HG03342 (cell line): ENCODE data around the gene DHRS7B.
"Not testable (repeated sequence)": the region's sequence is repeated elsewhere in the genome, so short reads cannot be mapped to it uniquely, and the experiment has no call there.

Experiments used
- ATAC-seq: cut with Tn5 transposase; IDR thresholded peaks from one replicate; pipeline ENCODE4 v1.9.1; 2021; ENCODE audit warnings: mild to moderate bottlenecking, moderate library complexity; ENCODE audit not compliant: unreplicated experiment

Gene DHRS7B

GRCh38 chr17:21202512-21202911, 75.7 kb downstream of the DHRS7B start:
- ATAC-seq: no peak

- ATAC-seq: no peak
These were observed 78.2 kb downstream of the DHRS7B start for GRCh38 chr17:21204935-21205334.

GRCh38 chr17:21208352-21208751, 81.6 kb downstream of the DHRS7B start:
- ATAC-seq: no peak

GRCh38 chr17:21209511-21210175, 82.9 kb downstream of the DHRS7B start:
- ATAC-seq: no peak

GRCh38 chr17:21210411-21211076, 83.8 kb downstream of the DHRS7B start:
- ATAC-seq: no peak

- ATAC-seq: no peak
These were observed 85.2 kb downstream of the DHRS7B start for GRCh38 chr17:21211825-21212479.

GRCh38 chr17:21212826-21213637, 86.3 kb downstream of the DHRS7B start:
- no peak for ATAC-seq

- ATAC-seq: peak; percentile 16
These were observed 86.9 kb downstream of the DHRS7B start for GRCh38 chr17:21213638-21214014.

- peak; percentile 83 for ATAC-seq
These were observed 87.4 kb downstream of the DHRS7B start, which contains the start of gene TMEM11 for GRCh38 chr17:21214015-21214776. TSS of gene TMEM11 (minus strand) at chr17:21214161. CDS start at chr17:21214152, 9 bp downstream.

GRCh38 chr17:21214777-21215541, 88.2 kb downstream of the DHRS7B start:
- ATAC-seq: peak; percentile 15

GRCh38 chr17:21215935-21216334, 89.2 kb downstream of the DHRS7B start:
- no peak for ATAC-seq

- no peak for ATAC-seq
These were observed 90.6 kb downstream of the DHRS7B start for GRCh38 chr17:21217346-21217745.

GRCh38 chr17:21218101-21218500, 91.3 kb downstream of the DHRS7B start:
- no peak for ATAC-seq

GRCh38 chr17:21218831-21219380, 92.1 kb downstream of the DHRS7B start:
- no peak for ATAC-seq

- ATAC-seq: no peak
These were observed 96.3 kb downstream of the DHRS7B start for GRCh38 chr17:21223086-21223485.

GRCh38 chr17:21227277-21227676, 100.5 kb downstream of the DHRS7B start:
- ATAC-seq: not testable (repeated sequence)

- ATAC-seq: no peak
These were observed 101.3 kb downstream of the DHRS7B start for GRCh38 chr17:21228111-21228510.

GRCh38 chr17:21228845-21229244, 102.1 kb downstream of the DHRS7B start:
- ATAC-seq: no peak

- ATAC-seq: no peak
These were observed 104.8 kb downstream of the DHRS7B start for GRCh38 chr17:21231533-21231932.
